ENCODE results near the gene SCYL1. TPM values are rescaled to one million over a fixed set of nuclear protein-coding genes. Genes with fewer than 3 reads are reported as not detected.

Gene SCYL1
- total RNA-seq, 1 experiment from 2014 or later: 54.7 TPM

GRCh38 chr11:65557280-65558001 lies 32.6 kb downstream of the SCYL1 start:
- Histone ChIP-seq H2BK5ac (ENCODE audit: insufficient read length, low read length) (no peak overlapping the region), H3K23me2 (ENCODE audit: insufficient read length, low read depth, low read length, poor library complexity, severe bottlenecking) (no peaks in the 10 kb centered on the region), H2BK20ac (ENCODE audit: low read depth, low read length, poor library complexity, severe bottlenecking) (no peak overlapping the region), H2AFZ (ENCODE audit: low read length) (no peak overlapping the region), H4K91ac (ENCODE audit: insufficient read length, low read depth, low read length) (no peak overlapping the region), H3K79me2 (ENCODE audit: insufficient read depth, low read length) (no peaks in the 10 kb centered on the region), H4K8ac (replicated peaks; ENCODE audit: insufficient read length, low read depth, low read length) (no peak overlapping the region), H3K14ac (ENCODE audit: insufficient read depth, low read length) (no peak overlapping the region), H2AK5ac (ENCODE audit: insufficient read length, low read length) (no peak overlapping the region), H3K56ac (ENCODE audit: insufficient read length, low read depth, low read length) (no peak overlapping the region), H3K18ac (ENCODE audit: insufficient read length, low read depth, low read length) (no peak overlapping the region), H2BK120ac (ENCODE audit: low read depth, low read length, poor library complexity, severe bottlenecking) (no peak overlapping the region), H3K9me3 (ENCODE audit: control insufficient read depth, low read depth, low read length) (no peaks in the 10 kb centered on the region), H4K20me1 (ENCODE audit: control insufficient read depth, insufficient read depth, insufficient read length) (no peaks in the 10 kb centered on the region), H3T11ph (ENCODE audit: low read length) (no peak overlapping the region), H2BK12ac (ENCODE audit: insufficient read length, low read depth, low read length) (no peak overlapping the region), H4K5ac (ENCODE audit: insufficient read length, low read depth, low read length) (no peak overlapping the region), H3K4ac (ENCODE audit: low read depth, low read length) (no peak overlapping the region), H3K27me3 (ENCODE audit: insufficient read depth, low read length) (no peaks in the 10 kb centered on the region; the same call in 1 of the 2 replicates), H3K27ac (ENCODE audit: insufficient read length, low read depth, low read length) (no peak overlapping the region), H3K23ac (ENCODE audit: insufficient read length, low read depth, low read length) (no peak overlapping the region), H2BK15ac (ENCODE audit: low read depth, low read length) (no peak overlapping the region; the same call in 1 of the 2 replicates), H3K4me2 (ENCODE audit: insufficient read depth, insufficient read length, low read length) (peak overlapping the region; percentile 28), H3K9ac (ENCODE audit: extremely low read depth, insufficient read length, low read length) (no peak overlapping the region), H3K4me1 (ENCODE audit: insufficient read depth, low read length) (peaks cover 11% of the 10 kb centered on the region; the same call in 1 of the 2 replicates), H3K79me1 (ENCODE audit: insufficient read depth, low read depth, low read length, poor library complexity, severe bottlenecking) (no peaks in the 10 kb centered on the region)
- no peaks in the 10 kb centered on the region for H3K36me3 Mint-ChIP-seq (ENCODE audit: insufficient read depth in 1 of 3, low read depth in 3 of 3)
- no peaks in the 10 kb centered on the region; a peak in 1 of 5 replicates for H3K9me3 Mint-ChIP-seq
- H3K27me3 Mint-ChIP-seq (ENCODE audit: low read depth): peaks cover 46% of the 10 kb centered on the region
- TF ChIP-seq CTCF (conservative IDR thresholded peaks at IDR 0.05): no peak
- peaks cover 48 to 69% of the 10 kb centered on the region in 2 experiments for H3K4me1 Mint-ChIP-seq
- no CpG with 5 or more reads among the region's 47 CpGs for WGBS (ENCODE audit: extremely low coverage, insufficient read length, low lambda C conversion rate)
- DNase-seq: no peak
- no peak overlapping the region for H3K27ac Mint-ChIP-seq
- H3K4me3 Mint-ChIP-seq: peak overlapping the region; percentile 60 to 84
